ENCODE measurements around the gene SH3BP5L. TPM values are rescaled to one million over a fixed set of nuclear protein-coding genes. Genes with fewer than 3 reads are reported as not detected.

The SH3BP5L gene
- total and polyA plus RNA-seq, 2 of the 8 experiments (the other 6 are each of a cell fraction or from before 2014, with no cell fraction given) = 20.2 to 28.4 TPM

DNA sequence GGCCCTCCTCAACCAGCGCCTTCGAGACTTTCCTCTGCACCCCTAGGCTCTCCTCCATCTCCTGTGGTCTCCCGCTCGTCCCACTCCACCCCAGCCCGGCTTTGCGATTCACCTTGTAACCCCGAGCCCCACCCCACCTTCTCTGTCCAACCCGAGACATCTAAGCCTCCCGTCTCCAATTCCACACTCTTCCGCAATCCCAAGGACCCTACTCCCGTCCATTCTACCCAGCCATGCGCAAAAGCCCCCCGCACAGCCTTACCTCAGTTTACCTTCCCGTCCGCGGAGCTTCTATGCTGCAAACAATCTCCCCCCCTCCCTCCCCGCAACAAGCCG lies 174 bp downstream of the SH3BP5L start:
- Histone ChIP-seq H3K79me2 (ENCODE audit: control insufficient read depth in 1 of 2, insufficient read depth in 2 of 2, low read length in 2 of 2) (peaks cover 0 to 49% of the 10 kb centered on the region in 2 experiments; a peak in 3 of 4 replicates), H4K91ac (replicated peaks; ENCODE audit: insufficient read length, low read length) (peak overlapping the region; percentile 52), H3K56ac (replicated peaks; ENCODE audit: insufficient read length, low read depth, low read length) (peak overlapping the region; percentile 42), H3K4me1 (replicated peaks in 1 of 4; ENCODE audit: control insufficient read depth in 3 of 4, insufficient read depth in 4 of 4, low read length in 3 of 4) (peaks cover 0 to 5% (median 1%) of the 10 kb centered on the region in 4 experiments; a peak in 5 of 7 replicates), H4K8ac (ENCODE audit: extremely low read depth, insufficient read depth, low read length) (peak overlapping the region; percentile 95), H3K4me2 (ENCODE audit: insufficient read depth in 1 of 2, low read depth in 2 of 2, low read length in 2 of 2) (peak overlapping the region; percentile 80 to 81), H2BK12ac (ENCODE audit: low read depth, low read length) (no peak overlapping the region; the same call in 1 of the 2 replicates), H3K27me3 (replicated peaks in 1 of 4; ENCODE audit: control insufficient read depth in 3 of 4, extremely low read depth in 1 of 4, insufficient read depth in 3 of 4, low read length in 3 of 4) (no peaks in the 10 kb centered on the region), H3K79me1 (ENCODE audit: low read depth, low read length) (peaks cover 9% of the 10 kb centered on the region), H3K36me3 (ENCODE audit: control insufficient read depth in 2 of 4, insufficient read depth in 4 of 4, low read length in 3 of 4) (peaks cover 0 to 17% (median 9%) of the 10 kb centered on the region in 4 experiments; a peak in 6 of 8 replicates), H3K9ac (replicated peaks in 1 of 4; ENCODE audit: extremely low read depth in 1 of 4, low read depth in 3 of 4, low read length in 3 of 4) (peak overlapping the region in 3 of 4 experiments; percentile 84 to 99 (median 92); a peak in 6 of 7 replicates), H3K4me3 (ENCODE audit: extremely low read depth in 1 of 4, insufficient read depth in 2 of 4, low read depth in 3 of 4, low read length in 4 of 4) (peak overlapping the region; percentile 88 to 98 (median 94)), H4K5ac (ENCODE audit: insufficient read length, low read depth, low read length) (peak overlapping the region; percentile 78), H2BK15ac (ENCODE audit: low read length) (no peak overlapping the region), H3K14ac (ENCODE audit: insufficient read length) (no peak overlapping the region), H2BK20ac (ENCODE audit: low read length) (no peak overlapping the region), H3K23ac (ENCODE audit: insufficient read length) (no peak overlapping the region), H3K4ac (replicated peaks; ENCODE audit: insufficient read length, low read depth, low read length) (no peak overlapping the region), H3K23me2 (ENCODE audit: low read depth, low read length) (peaks cover 10% of the 10 kb centered on the region), H3K27ac (ENCODE audit: low read depth, low read length) (peak overlapping the region; percentile 98), H2BK120ac (replicated peaks; ENCODE audit: low read depth, low read length) (no peak overlapping the region), H3K9me3 (ENCODE audit: insufficient read depth in 2 of 2, low read depth in 1 of 2, low read length in 1 of 2) (no peaks in the 10 kb centered on the region; a peak in 1 of 4 replicates), H4K20me1 (replicated peaks in 1 of 2; ENCODE audit: control insufficient read depth in 1 of 2, insufficient read depth in 2 of 2, low read length in 2 of 2) (peaks cover 0 to 5% of the 10 kb centered on the region in 2 experiments), H2AFZ (ENCODE audit: low read length) (peak overlapping the region; percentile 90), H3K18ac (ENCODE audit: extremely low read depth, low read length) (peak overlapping the region; percentile 75; the same call in 1 of the 2 replicates), H2BK5ac (ENCODE audit: low read depth, low read length) (peak overlapping the region; percentile 44; the same call in 1 of the 2 replicates), H2AK5ac (ENCODE audit: low read depth, low read length) (no peak overlapping the region)
- 3% methylated on average over 12 of the region's 18 CpGs; no CpG with 5 or more reads in 1 of the 2 experiments for WGBS, 2 experiments (ENCODE audit: extremely low coverage in 1 of 2, insufficient coverage in 1 of 2, insufficient read length in 1 of 2, insufficient replicate concordance in 2 of 2, low coverage in 1 of 2, low lambda C conversion rate in 2 of 2, missing lambda C conversion rate in 1 of 2)
- FAIRE-seq (no peak), DNase-seq (ENCODE audit: low read depth in 1 of 2, low spot score in 2 of 2) (peak in 1 of 2 experiments; percentile 60)
- ChIA-PET POLR2A (ENCODE audit: partially characterized antibody) (interaction anchor here (0.9 to 6.0 kb wide), 9 partner anchors 12 to 81 kb away, joined by 3 to 69 read pairs (median 8); partner anchors contain the start of genes PGBD2, ZNF672 and ZNF692), CTCF (ENCODE audit: partially characterized antibody) (interaction anchor here (0.6 to 3.8 kb wide), 7 partner anchors 12 to 77 kb away, joined by 3 to 20 read pairs (median 8); partner anchors contain the start of genes ZNF672 and ZNF692)
- TF ChIP-seq CHD2 (IDR thresholded peaks at IDR 0.05; ENCODE audit: low read length) (0 out of 2 replicates have a peak, but pooled peaks have one; percentile 24), SUZ12 (IDR thresholded peaks at IDR 0.05; ENCODE audit: low read length) (no peak), CTBP2 (IDR thresholded peaks at IDR 0.05; ENCODE audit: borderline replicate concordance, insufficient read depth, insufficient read length, low read length) (no peak), YY1 (IDR thresholded peaks at IDR 0.05; ENCODE audit: low read depth, low read length) (no peak), SIX5 (IDR thresholded peaks at IDR 0.05; ENCODE audit: low read depth, low read length) (no peak), POLR2AphosphoS5 (IDR thresholded peaks at IDR 0.05; ENCODE audit: low read depth, low read length) (0 out of 2 replicates have a peak, but pooled peaks have one; percentile 9), TBP (IDR thresholded peaks at IDR 0.05; ENCODE audit: low read depth, low read length) (0 out of 2 replicates have a peak, but pooled peaks have one; percentile 2), CHD1 (IDR thresholded peaks at IDR 0.05; ENCODE audit: low read depth, low read length) (no peak)
- TF ChIP-seq, protein P1, sequence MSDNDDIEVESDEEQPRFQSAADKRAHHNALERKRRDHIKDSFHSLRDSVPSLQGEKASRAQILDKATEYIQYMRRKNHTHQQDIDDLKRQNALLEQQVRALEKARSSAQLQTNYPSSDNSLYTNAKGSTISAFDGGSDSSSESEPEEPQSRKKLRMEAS (IDR thresholded peaks at IDR 0.05) = no peak

Data from H1 (cell line).